HCT116 (cell line): Measurements from ENCODE around the gene TSPAN31. TPM values are rescaled to one million over a fixed set of nuclear protein-coding genes. Genes with fewer than 3 reads are reported as not detected.
A peak's percentile ranks its signal among the peaks of the same experiment; 100 is the strongest.

Experiments used
- ATAC-seq: fragments of 200-7000 bp; cut with Tn5 transposase; 2 replicates; pipeline ENCODE4 v1.9.1; 2020; ENCODE audit warnings: mild to moderate bottlenecking, moderate library complexity
- BruUV-seq: library from RNA; stranded (reverse); fragments of 400-500 nt; replicated peaks from 2 replicates; lab custom pipeline; 2021; lab: Mats Ljungman, UMichigan
- CTCF ChIA-PET: fragments of 300-600 bp; sonication (Branson Sonifier 250); formaldehyde crosslinking; loops from one replicate; lab custom pipeline; 2021; ENCODE audit warnings: antibody characterized with exemption; lab: Charles Lee
- POLR2A ChIA-PET: fragments of 300-600, 350-600 bp; sonication (Branson Sonifier 250); formaldehyde crosslinking; loops from one replicate; lab custom pipeline; 2021; ENCODE audit warnings: antibody characterized with exemption; lab: Charles Lee
- RAD21 ChIA-PET, 2 experiments: fragments of 300-600 bp; sonication (Branson Sonifier 250); formaldehyde crosslinking; loops; one replicate each; lab custom pipeline; 2023; ENCODE audit warnings: low total read pairs in 2 of 2; ENCODE audit not compliant: uncharacterized antibody in 2 of 2, unreplicated experiment in 2 of 2, low non-redundant PET in 1 of 2; lab: Charles Lee
- DNase-seq: peaks from one replicate; pipeline ENCODE4 v3.0.0-alpha.2; 2010; ENCODE audit warnings: low read depth, low spot score
- H2AFZ ChIP-seq: fragments of 200-600 bp; shearing (Covaris generic), sonication (generic); 2 replicates; pipeline ENCODE4 v1.6.1; 2017; ENCODE audit warnings: low read depth, mixed run types, mixed read lengths, antibody characterized with exemption, low read length; ENCODE audit not compliant: poor library complexity, severe bottlenecking
- H3K27ac ChIP-seq: 2 replicates; pipeline ENCODE4 v1.5.1; 2012; ENCODE audit warnings: low read depth, low read length
- H3K27me3 ChIP-seq: fragments of 200-600 bp; sonication (generic); 2 replicates; pipeline ENCODE4 v1.6.1; 2016; ENCODE audit warnings: mixed run types, low read length, mixed read lengths; ENCODE audit not compliant: insufficient read depth
- H3K36me3 ChIP-seq, 2 experiments: fragments of 200-500 bp in 1 of 2; fragments of 200-600 bp in 1 of 2; sonication (Bioruptor generic) in 1 of 2; sonication (generic) in 1 of 2; 2 replicates each; pipeline versions ENCODE4 v1.5.1 to v1.6.1; 2014 to 2016; ENCODE audit warnings: low read length in 2 of 2, inconsistent platforms in 1 of 2, mixed read lengths in 1 of 2, mixed run types in 1 of 2; ENCODE audit not compliant: insufficient read depth in 2 of 2, control insufficient read depth in 1 of 2
- H3K4me1 ChIP-seq, 2 experiments: fragments of 200-600 bp in 1 of 2; sonication (generic) in 1 of 2; 2 replicates each; pipeline versions ENCODE4 v1.5.1 to v1.6.1; 2012 to 2017; ENCODE audit warnings: low read length in 2 of 2, inconsistent platforms in 1 of 2, mild to moderate bottlenecking in 1 of 2, mixed read lengths in 1 of 2, mixed run types in 1 of 2, moderate library complexity in 1 of 2; ENCODE audit not compliant: insufficient read depth in 2 of 2, control insufficient read depth in 1 of 2
- H3K4me2 ChIP-seq: fragments of 200-600 bp; sonication (generic); 2 replicates; pipeline ENCODE4 v1.6.1; 2017; ENCODE audit warnings: mixed run types, low read length, mixed read lengths
- H3K4me3 ChIP-seq, 2 experiments: fragments of 200-600 bp in 1 of 2; sonication (generic) in 1 of 2; replicated peaks in 1 of 2; 2 replicates each; pipeline ENCODE4 v1.5.1; 2011 to 2016; ENCODE audit warnings: low read length in 2 of 2, control low read depth in 1 of 2, low read depth in 1 of 2, mild to moderate bottlenecking in 1 of 2, mixed read lengths in 1 of 2, mixed run types in 1 of 2
- H3K79me2 ChIP-seq: fragments of 200-600 bp; sonication (generic); 2 replicates; pipeline ENCODE4 v1.6.1; 2017; ENCODE audit warnings: mild to moderate bottlenecking, mixed run types, low read length, moderate library complexity, mixed read lengths; ENCODE audit not compliant: insufficient read depth
- H3K9ac ChIP-seq: fragments of 200-600 bp; sonication (generic); 2 replicates; pipeline ENCODE4 v1.6.1; 2016; ENCODE audit warnings: low read length, mixed read lengths
- H3K9me2 ChIP-seq: fragments of 200-600 bp; sonication (generic), shearing (Covaris generic); 2 replicates; pipeline ENCODE4 v1.6.1; 2017; ENCODE audit warnings: mixed run types, mild to moderate bottlenecking, moderate library complexity; ENCODE audit not compliant: insufficient read depth
- H3K9me3 ChIP-seq, 2 experiments: fragments of 200-500 bp in 1 of 2; fragments of 200-600 bp in 1 of 2; sonication (Bioruptor generic) in 1 of 2; sonication (generic) in 1 of 2; 2 replicates each; pipeline ENCODE4 v1.6.1; 2014 to 2017; ENCODE audit warnings: low read length in 2 of 2, mixed read lengths in 2 of 2, inconsistent platforms in 1 of 2, low read depth in 1 of 2, mild to moderate bottlenecking in 1 of 2, mixed run types in 1 of 2, moderate library complexity in 1 of 2; ENCODE audit not compliant: control insufficient read depth in 1 of 2, insufficient read depth in 1 of 2
- H4K20me1 ChIP-seq: fragments of 200-600 bp; sonication (generic), shearing (Covaris generic); 2 replicates; pipeline ENCODE4 v1.6.1; 2017; ENCODE audit warnings: mixed run types, mild to moderate bottlenecking, moderate library complexity; ENCODE audit not compliant: insufficient read depth
- CBX3 ChIP-seq: IDR thresholded peaks from 2 replicates; pipeline ENCODE4 v1.6.1; 2012; ENCODE audit warnings: low read depth
- CEBPB ChIP-seq: IDR thresholded peaks from 2 replicates; pipeline ENCODE4 v1.6.1; 2012; ENCODE audit warnings: low read depth
- EGR1 ChIP-seq: IDR thresholded peaks from 2 replicates; pipeline ENCODE4 v1.6.1; 2012; ENCODE audit warnings: low read depth
- ELF1 ChIP-seq: IDR thresholded peaks from 2 replicates; pipeline ENCODE4 v1.6.1; 2012; ENCODE audit warnings: low read depth, borderline replicate concordance
- EZH2 ChIP-seq: fragments of 200-600 bp; sonication (generic); IDR thresholded peaks from 2 replicates; pipeline ENCODE4 v1.6.1; 2017; ENCODE audit warnings: antibody characterized with exemption, mixed run types
- EZH2phosphoT487 ChIP-seq: fragments of 200-600 bp; IDR thresholded peaks from 2 replicates; pipeline ENCODE4 v1.6.1; 2018; ENCODE audit warnings: antibody characterized with exemption, borderline replicate concordance
- FOSL1 ChIP-seq: IDR thresholded peaks from 2 replicates; pipeline ENCODE4 v1.6.1; 2012; ENCODE audit warnings: low read depth
- POLR2A ChIP-seq: IDR thresholded peaks from 2 replicates; pipeline ENCODE4 v1.7.0; 2011; ENCODE audit warnings: borderline replicate concordance; ENCODE audit not compliant: insufficient read depth, insufficient read length; ENCODE audit errors: extremely low read depth
- POLR2AphosphoS5 ChIP-seq: IDR thresholded peaks from 2 replicates; pipeline ENCODE4 v1.6.1; 2011; ENCODE audit warnings: mild to moderate bottlenecking, low read depth, low read length, moderate library complexity
- SP1 ChIP-seq: IDR thresholded peaks from 2 replicates; pipeline ENCODE4 v1.6.1; 2012; ENCODE audit warnings: low read depth
- TCF7L2 ChIP-seq: IDR thresholded peaks from 2 replicates; pipeline ENCODE4 v1.7.0; 2011; ENCODE audit warnings: borderline replicate concordance, inconsistent platforms; ENCODE audit not compliant: insufficient read depth, insufficient read length; ENCODE audit errors: extremely low read depth
- YY1 ChIP-seq: IDR thresholded peaks from 2 replicates; pipeline ENCODE4 v1.6.1; 2011; ENCODE audit warnings: low read length, low read depth, moderate library complexity, mild to moderate bottlenecking; ENCODE audit not compliant: insufficient replicate concordance; ENCODE audit errors: extremely low read depth
- ZFX ChIP-seq: fragments of 450-650 bp; IDR thresholded peaks from 2 replicates; pipeline ENCODE4 v1.6.1; 2017
- ZNF274 ChIP-seq: fragments of 200-500 bp; sonication (Bioruptor generic); IDR thresholded peaks from 2 replicates; pipeline ENCODE4 v1.6.1; 2014; ENCODE audit warnings: mild to moderate bottlenecking, low read depth, low read length, inconsistent platforms
- intact Hi-C: fragments of 100-400 bp; cut with micrococcal nuclease; formaldehyde crosslinking; loops from 2 replicates; pipeline ENCODE4 v1.10.0; 2022
- total RNA-seq: library from RNA; stranded (reverse); gene quantifications from one replicate; pipeline ENCODE4 v1.2.1, GENCODE V29; 2021; ENCODE audit not compliant: unreplicated experiment
- TF ChIP-seq, protein P1 (sequence below): IDR thresholded peaks from 2 replicates; pipeline ENCODE4 v1.6.1; 2012
- TF ChIP-seq, protein P2 (sequence below): IDR thresholded peaks from 2 replicates; pipeline ENCODE4 v1.6.1; 2011; ENCODE audit warnings: mild to moderate bottlenecking, low read length, moderate library complexity; ENCODE audit not compliant: insufficient replicate concordance; ENCODE audit errors: extremely low read depth
- TF ChIP-seq, protein P3 (sequence below): IDR thresholded peaks from 2 replicates; pipeline ENCODE4 v1.6.1; 2012; ENCODE audit warnings: low read depth
- TF ChIP-seq, protein P4 (sequence below): IDR thresholded peaks from 2 replicates; pipeline ENCODE4 v1.6.1; 2012

Gene TSPAN31
- total RNA-seq, 1 experiment from 2014 or later: 14.9 TPM

DNA sequence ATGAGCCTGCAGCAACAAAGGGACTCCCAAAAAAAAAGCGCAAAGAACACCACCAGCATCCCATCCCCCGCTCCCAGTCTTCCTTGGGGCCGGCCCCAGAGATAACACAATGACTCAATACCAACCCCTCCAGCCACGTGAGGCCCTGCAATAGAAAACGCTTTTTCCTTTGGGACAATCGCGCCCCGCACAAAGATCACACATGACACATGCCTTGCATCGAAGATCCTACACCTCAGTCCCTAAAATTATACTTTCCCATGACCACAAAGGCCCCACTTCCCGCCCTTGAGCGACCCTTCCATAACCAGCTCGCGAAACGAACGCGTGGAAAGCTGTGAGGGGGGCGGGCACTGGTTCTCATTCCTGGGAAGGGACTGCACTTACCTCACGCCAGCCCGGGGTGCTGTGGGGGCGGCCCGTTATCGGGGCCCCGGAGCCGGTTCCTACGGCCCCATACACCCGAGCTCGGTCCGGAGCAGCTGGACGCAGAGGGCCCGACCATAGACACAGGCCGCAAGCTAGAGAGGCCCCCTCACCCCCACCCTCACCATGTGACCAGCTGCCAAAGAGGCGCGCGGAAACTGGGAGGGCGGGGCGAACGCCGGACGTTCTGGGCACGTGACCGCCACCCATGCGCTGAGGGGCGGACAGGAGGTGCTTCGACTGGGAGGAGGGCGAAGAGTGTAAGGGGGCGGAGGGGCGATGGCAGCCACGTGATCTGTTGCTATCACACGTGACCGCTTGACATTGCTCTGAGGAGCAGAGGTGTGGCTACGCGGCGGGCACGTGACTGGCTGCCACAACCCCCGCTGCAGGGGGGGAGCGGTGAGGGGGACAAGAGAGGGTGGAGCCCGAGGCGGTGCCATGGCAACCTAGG is 7.2 kb downstream of the TSPAN31 start, which contains the start of gene CDK4:
CDK4 (minus strand) TSS at position 523 of the 880 bp plus-strand sequence. CDS start 593 bp downstream, outside the sequence.
- POLR2A ChIA-PET: interaction anchor here (0.8 kb wide), 1 partner anchor 14 kb away, joined by 5 read pairs; the partner anchor contains the start of gene CYP27B1
- H3K4me2 ChIP-seq: peak within 1 kb of the TSS; percentile 88
- H3K9me3 ChIP-seq: no peaks in the 10 kb centered on the region
- peaks cover 33% of the 10 kb centered on the region for H3K79me2 ChIP-seq
- peaks cover 15 to 24% of the 10 kb centered on the region in 2 experiments; a peak in 3 of 4 replicates for H3K36me3 ChIP-seq
- intact Hi-C loops: no loop called here
- peak within 1 kb of the TSS; percentile 69 for H3K27ac ChIP-seq
- H3K4me1 ChIP-seq: peaks cover 20 to 45% of the 10 kb centered on the region in 2 experiments
- ATAC-seq (peak; percentile 75), DNase-seq (peak; percentile 99)
- RAD21 ChIA-PET: no interaction called here
- peak within 1 kb of the TSS; percentile 95 for H3K9ac ChIP-seq
- H3K27me3 ChIP-seq: no peaks in the 10 kb centered on the region
- BruUV-seq: TSS peak; percentile 81
- no peaks in the 10 kb centered on the region for H3K9me2 ChIP-seq
- CTCF ChIA-PET: no interaction called here
- no peak within 1 kb of the TSS for H2AFZ ChIP-seq
- no peaks in the 10 kb centered on the region for H4K20me1 ChIP-seq
- peak within 1 kb of the TSS; percentile 82 to 98 for H3K4me3 ChIP-seq
- no peak for TF ChIP-seq ELF1
- TF ChIP-seq FOSL1: no peak
- TF ChIP-seq CBX3: no peak
- no peak for TF ChIP-seq EZH2phosphoT487
- no peak for TF ChIP-seq CEBPB
- TF ChIP-seq, protein P1, sequence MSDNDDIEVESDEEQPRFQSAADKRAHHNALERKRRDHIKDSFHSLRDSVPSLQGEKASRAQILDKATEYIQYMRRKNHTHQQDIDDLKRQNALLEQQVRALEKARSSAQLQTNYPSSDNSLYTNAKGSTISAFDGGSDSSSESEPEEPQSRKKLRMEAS: no peak
- TF ChIP-seq TCF7L2: peak; percentile 21
- TF ChIP-seq POLR2A: peak; percentile 50
- TF ChIP-seq, protein P2, sequence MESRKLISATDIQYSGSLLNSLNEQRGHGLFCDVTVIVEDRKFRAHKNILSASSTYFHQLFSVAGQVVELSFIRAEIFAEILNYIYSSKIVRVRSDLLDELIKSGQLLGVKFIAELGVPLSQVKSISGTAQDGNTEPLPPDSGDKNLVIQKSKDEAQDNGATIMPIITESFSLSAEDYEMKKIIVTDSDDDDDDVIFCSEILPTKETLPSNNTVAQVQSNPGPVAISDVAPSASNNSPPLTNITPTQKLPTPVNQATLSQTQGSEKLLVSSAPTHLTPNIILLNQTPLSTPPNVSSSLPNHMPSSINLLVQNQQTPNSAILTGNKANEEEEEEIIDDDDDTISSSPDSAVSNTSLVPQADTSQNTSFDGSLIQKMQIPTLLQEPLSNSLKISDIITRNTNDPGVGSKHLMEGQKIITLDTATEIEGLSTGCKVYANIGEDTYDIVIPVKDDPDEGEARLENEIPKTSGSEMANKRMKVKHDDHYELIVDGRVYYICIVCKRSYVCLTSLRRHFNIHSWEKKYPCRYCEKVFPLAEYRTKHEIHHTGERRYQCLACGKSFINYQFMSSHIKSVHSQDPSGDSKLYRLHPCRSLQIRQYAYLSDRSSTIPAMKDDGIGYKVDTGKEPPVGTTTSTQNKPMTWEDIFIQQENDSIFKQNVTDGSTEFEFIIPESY: peak; percentile 42
- TF ChIP-seq ZFX: peak; percentile 88
- TF ChIP-seq EGR1: no peak
- TF ChIP-seq, protein P3, sequence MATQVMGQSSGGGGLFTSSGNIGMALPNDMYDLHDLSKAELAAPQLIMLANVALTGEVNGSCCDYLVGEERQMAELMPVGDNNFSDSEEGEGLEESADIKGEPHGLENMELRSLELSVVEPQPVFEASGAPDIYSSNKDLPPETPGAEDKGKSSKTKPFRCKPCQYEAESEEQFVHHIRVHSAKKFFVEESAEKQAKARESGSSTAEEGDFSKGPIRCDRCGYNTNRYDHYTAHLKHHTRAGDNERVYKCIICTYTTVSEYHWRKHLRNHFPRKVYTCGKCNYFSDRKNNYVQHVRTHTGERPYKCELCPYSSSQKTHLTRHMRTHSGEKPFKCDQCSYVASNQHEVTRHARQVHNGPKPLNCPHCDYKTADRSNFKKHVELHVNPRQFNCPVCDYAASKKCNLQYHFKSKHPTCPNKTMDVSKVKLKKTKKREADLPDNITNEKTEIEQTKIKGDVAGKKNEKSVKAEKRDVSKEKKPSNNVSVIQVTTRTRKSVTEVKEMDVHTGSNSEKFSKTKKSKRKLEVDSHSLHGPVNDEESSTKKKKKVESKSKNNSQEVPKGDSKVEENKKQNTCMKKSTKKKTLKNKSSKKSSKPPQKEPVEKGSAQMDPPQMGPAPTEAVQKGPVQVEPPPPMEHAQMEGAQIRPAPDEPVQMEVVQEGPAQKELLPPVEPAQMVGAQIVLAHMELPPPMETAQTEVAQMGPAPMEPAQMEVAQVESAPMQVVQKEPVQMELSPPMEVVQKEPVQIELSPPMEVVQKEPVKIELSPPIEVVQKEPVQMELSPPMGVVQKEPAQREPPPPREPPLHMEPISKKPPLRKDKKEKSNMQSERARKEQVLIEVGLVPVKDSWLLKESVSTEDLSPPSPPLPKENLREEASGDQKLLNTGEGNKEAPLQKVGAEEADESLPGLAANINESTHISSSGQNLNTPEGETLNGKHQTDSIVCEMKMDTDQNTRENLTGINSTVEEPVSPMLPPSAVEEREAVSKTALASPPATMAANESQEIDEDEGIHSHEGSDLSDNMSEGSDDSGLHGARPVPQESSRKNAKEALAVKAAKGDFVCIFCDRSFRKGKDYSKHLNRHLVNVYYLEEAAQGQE: no peak
- peak; percentile 37 for TF ChIP-seq YY1
- no peak for TF ChIP-seq EZH2
- TF ChIP-seq SP1: no peak
- TF ChIP-seq, protein P4, sequence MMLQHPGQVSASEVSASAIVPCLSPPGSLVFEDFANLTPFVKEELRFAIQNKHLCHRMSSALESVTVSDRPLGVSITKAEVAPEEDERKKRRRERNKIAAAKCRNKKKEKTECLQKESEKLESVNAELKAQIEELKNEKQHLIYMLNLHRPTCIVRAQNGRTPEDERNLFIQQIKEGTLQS: no peak
- peak; percentile 81 for TF ChIP-seq POLR2AphosphoS5
- no peak for TF ChIP-seq ZNF274
